Smooth muscle cell of the coronary artery (primary cell): Measurements from ENCODE around the gene NPHP4. TPM values are rescaled to one million over a fixed set of nuclear protein-coding genes. Genes with fewer than 3 reads are reported as not detected.

Source experiments
- total RNA-seq: library from RNA; depleted of rRNA; stranded (reverse); fragments of >200 nt; gene quantifications from 2 replicates; pipeline ENCODE4 v1.2.3, GENCODE V29; 2014; ENCODE audit warnings: low replicate concordance

Gene NPHP4
- total RNA-seq: 3.8 and 4.7 TPM in 2 replicates

DNA sequence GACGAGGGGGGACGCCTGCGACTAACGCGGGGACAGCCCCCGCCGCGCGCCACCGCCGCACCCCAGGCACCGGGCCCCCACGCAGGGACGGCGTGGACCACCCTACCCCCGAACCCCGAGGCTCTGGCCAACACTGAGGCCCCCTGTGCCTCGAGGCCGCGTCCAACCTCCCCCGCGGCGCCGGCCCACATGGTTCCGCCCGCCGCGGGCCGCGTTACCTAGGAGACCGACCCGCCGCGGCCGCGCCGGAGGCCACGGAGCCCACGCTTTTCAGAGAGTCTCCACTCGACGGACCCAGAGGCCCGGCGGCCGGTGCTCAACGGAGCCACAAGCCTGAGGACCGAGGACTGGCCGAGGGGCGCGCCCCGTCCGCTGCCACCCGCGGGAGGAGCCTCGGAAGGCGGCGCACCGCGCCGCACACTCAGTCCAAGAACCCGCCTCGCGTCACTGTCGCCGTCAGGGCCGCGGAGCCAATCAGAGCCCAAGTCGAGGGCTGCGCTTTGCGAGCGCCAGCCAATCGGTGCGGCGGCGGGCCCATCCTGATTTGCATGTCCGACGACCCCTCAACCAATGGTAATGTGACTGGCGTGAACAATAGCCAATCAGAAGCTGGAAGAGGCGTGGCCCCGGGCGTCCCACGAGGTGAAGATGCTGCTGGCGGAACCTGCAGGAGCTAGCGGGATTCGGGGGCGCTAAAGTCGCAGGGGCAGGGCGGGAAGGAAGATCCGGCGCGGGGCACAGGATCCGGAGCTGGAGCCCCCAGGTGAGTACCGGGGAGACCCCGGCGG lies at the start of gene NPHP4:
Gene NPHP4 (minus strand): TSS at position 400 of the 788 bp plus-strand sequence. CDS start 6,136 bp downstream, outside the sequence.

Other genes with a start within 250 kb of the NPHP4 start
- gene KCNAB2, start 53.5 kb upstream of the NPHP4 start, total RNA-seq: 2.9 and 5.0 TPM in 2 replicates
- 0.15 TPM in 1 of 2 replicates, not detected in the other for gene CHD5, start 187.9 kb upstream of the NPHP4 start, total RNA-seq
- gene RPL22, start 207.2 kb upstream of the NPHP4 start, total RNA-seq: 95.9 and 176 TPM in 2 replicates
- gene RNF207, start 213.7 kb upstream of the NPHP4 start, total RNA-seq: 4.6 and 22.5 TPM in 2 replicates
- gene ICMT, start 243.5 kb upstream of the NPHP4 start, total RNA-seq: 54.0 and 59.0 TPM in 2 replicates